SK-N-SH treated with all-trans-retinoic acid at 6 μM for 48 hours (cell line): Measurements from ENCODE around the gene ETF1.

Experiments
- ATAC-seq: fragments of 200-7000 bp; cut with Tn5 transposase; 3 replicates; pipeline ENCODE4 v1.9.1; 2020; ENCODE audit warnings: mild to moderate bottlenecking, moderate library complexity
- ARNTL ChIP-seq: fragments of 450-650 bp; formaldehyde crosslinking; IDR thresholded peaks from 2 replicates; pipeline ENCODE4 v1.5.0; 2020; ENCODE audit warnings: low read depth, mild to moderate bottlenecking, moderate library complexity, borderline replicate concordance
- BACH2 ChIP-seq: fragments of 250-450 bp; sonication (Bioruptor Pico); IDR thresholded peaks from 2 replicates; pipeline ENCODE4 v1.9.0; 2021; ENCODE audit warnings: mild to moderate bottlenecking, borderline replicate concordance
- CREB5 ChIP-seq: fragments of 250-450 bp; sonication (Bioruptor Pico); IDR thresholded peaks from 2 replicates; pipeline ENCODE4 v1.5.1; 2020; ENCODE audit warnings: low read depth, mild to moderate bottlenecking, moderate library complexity
- CSDC2 ChIP-seq: fragments of 250-450 bp; sonication (Bioruptor Pico); IDR thresholded peaks from 2 replicates; pipeline ENCODE4 v1.5.0; 2020; ENCODE audit warnings: mild to moderate bottlenecking, moderate library complexity
- ESRRG ChIP-seq: fragments of 250-450 bp; sonication (Bioruptor Pico); IDR thresholded peaks from 2 replicates; pipeline ENCODE4 v1.6.1; 2021; ENCODE audit warnings: mild to moderate bottlenecking
- GLIS3 ChIP-seq: fragments of 250-450 bp; sonication (Bioruptor Pico); IDR thresholded peaks from 2 replicates; pipeline ENCODE4 v1.5.0; 2020; ENCODE audit warnings: mild to moderate bottlenecking, moderate library complexity
- ISL1 ChIP-seq: fragments of 250-450 bp; sonication (Bioruptor Pico); IDR thresholded peaks from 2 replicates; pipeline ENCODE4 v2.1.2; 2022; ENCODE audit warnings: mild to moderate bottlenecking, moderate library complexity
- OSR1 ChIP-seq: fragments of 250-450 bp; sonication (Bioruptor Pico); IDR thresholded peaks from 2 replicates; pipeline ENCODE4 v1.8.0; 2022; ENCODE audit warnings: moderate library complexity, mild to moderate bottlenecking, inconsistent platforms
- PATZ1 ChIP-seq: fragments of 250-450 bp; sonication (Bioruptor Pico); IDR thresholded peaks from 2 replicates; pipeline ENCODE4 v1.8.0; 2020; ENCODE audit warnings: mild to moderate bottlenecking, moderate library complexity, borderline replicate concordance
- SNAI2 ChIP-seq: fragments of 250-450 bp; sonication (Bioruptor Pico); IDR thresholded peaks from 2 replicates; pipeline ENCODE4 v1.5.0; 2020; ENCODE audit warnings: mild to moderate bottlenecking, moderate library complexity
- TOX ChIP-seq: fragments of 250-450 bp; sonication (Bioruptor Pico); IDR thresholded peaks from 2 replicates; pipeline ENCODE4 v1.8.0; 2021; ENCODE audit warnings: mild to moderate bottlenecking, moderate library complexity, borderline replicate concordance
- ZC3H10 ChIP-seq: fragments of 250-450 bp; sonication (Bioruptor Pico); IDR thresholded peaks from 2 replicates; pipeline ENCODE4 v1.5.1; 2021; ENCODE audit warnings: mild to moderate bottlenecking, moderate library complexity
- ZFP3 ChIP-seq: fragments of 250-450 bp; sonication (Bioruptor Pico); IDR thresholded peaks from 2 replicates; pipeline ENCODE4 v1.5.0; 2020; ENCODE audit warnings: mild to moderate bottlenecking, moderate library complexity
- ZFP30 ChIP-seq: fragments of 450-650 bp; formaldehyde crosslinking; IDR thresholded peaks from 2 replicates; pipeline ENCODE4 v1.5.0; 2022; ENCODE audit warnings: mild to moderate bottlenecking, moderate library complexity
- ZNF565 ChIP-seq: fragments of 450-650 bp; formaldehyde crosslinking; conservative IDR thresholded peaks from 2 replicates; pipeline ENCODE4 v1.5.0; 2020; ENCODE audit warnings: low read depth, mild to moderate bottlenecking, moderate library complexity
- ZNF70 ChIP-seq: fragments of 450-650 bp; formaldehyde crosslinking; IDR thresholded peaks from 2 replicates; pipeline ENCODE4 v1.5.0; 2020; ENCODE audit warnings: mild to moderate bottlenecking, moderate library complexity
- TF ChIP-seq, protein P1 (sequence below): fragments of 250-450 bp; sonication (Bioruptor Pico); IDR thresholded peaks from 2 replicates; pipeline ENCODE4 v1.5.1; 2021; ENCODE audit warnings: mild to moderate bottlenecking, moderate library complexity
- TF ChIP-seq, protein P2 (sequence below): fragments of 250-450 bp; sonication (Bioruptor Pico); IDR thresholded peaks from 2 replicates; pipeline ENCODE4 v1.8.0; 2021; ENCODE audit warnings: low read depth, mild to moderate bottlenecking, moderate library complexity, borderline replicate concordance

ETF1 gene

DNA sequence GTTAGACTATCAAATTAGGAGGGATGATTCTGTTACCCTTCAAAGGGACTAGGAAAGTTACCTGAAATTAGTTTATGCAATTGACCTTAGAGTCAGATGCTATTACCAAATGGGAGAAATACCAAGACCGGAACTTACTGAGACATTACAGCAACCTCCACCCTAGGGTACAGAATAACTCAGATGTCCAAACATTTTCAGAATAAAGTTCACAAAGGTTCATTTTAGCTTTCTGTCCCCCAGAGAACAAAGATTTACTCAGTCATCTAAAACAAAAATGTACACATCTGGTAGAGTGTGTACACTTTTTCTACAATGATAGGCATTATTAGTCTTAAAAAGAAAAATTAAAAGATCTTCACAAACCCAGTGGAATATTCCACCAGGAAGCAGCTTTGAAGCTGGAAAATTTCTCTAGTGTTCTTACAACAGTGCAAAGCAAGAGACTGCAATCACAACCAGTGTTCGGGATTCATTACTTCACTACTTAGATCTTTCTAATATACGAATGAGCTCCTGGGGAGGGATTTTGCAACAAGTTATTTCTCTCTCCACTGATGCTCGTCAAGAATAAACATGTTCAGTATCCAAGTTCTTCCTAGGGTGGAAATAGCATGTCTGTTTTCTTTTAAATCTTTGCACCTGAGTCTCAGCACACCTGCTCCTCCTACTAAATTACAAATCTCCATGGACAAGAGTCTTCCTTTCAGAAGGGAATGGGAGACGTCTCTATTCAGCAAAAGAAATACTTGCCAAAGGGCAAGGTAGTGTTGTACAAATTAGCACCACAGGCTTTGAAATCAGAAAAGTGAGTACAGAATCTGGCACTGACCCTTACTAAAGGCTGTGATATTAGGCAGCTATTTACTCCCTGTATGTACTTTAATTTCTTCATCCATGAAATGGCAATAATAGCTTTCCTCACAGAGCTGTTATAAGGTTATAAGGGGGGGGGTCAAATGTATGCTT lies 8.8 kb downstream of the ETF1 start:
- ATAC-seq, result no peak
- TF ChIP-seq, protein P1, sequence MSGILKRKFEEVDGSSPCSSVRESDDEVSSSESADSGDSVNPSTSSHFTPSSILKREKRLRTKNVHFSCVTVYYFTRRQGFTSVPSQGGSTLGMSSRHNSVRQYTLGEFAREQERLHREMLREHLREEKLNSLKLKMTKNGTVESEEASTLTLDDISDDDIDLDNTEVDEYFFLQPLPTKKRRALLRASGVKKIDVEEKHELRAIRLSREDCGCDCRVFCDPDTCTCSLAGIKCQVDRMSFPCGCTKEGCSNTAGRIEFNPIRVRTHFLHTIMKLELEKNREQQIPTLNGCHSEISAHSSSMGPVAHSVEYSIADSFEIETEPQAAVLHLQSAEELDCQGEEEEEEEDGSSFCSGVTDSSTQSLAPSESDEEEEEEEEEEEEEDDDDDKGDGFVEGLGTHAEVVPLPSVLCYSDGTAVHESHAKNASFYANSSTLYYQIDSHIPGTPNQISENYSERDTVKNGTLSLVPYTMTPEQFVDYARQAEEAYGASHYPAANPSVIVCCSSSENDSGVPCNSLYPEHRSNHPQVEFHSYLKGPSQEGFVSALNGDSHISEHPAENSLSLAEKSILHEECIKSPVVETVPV, result no peak
- TF ChIP-seq GLIS3 (CRISPR knock-in tag) (no peak), TOX (CRISPR knock-in tag) (no peak), CSDC2 (CRISPR knock-in tag) (no peak), ESRRG (no peak), PATZ1 (CRISPR knock-in tag) (no peak), BACH2 (no peak), ZNF70 (no peak)
- TF ChIP-seq, protein P2, sequence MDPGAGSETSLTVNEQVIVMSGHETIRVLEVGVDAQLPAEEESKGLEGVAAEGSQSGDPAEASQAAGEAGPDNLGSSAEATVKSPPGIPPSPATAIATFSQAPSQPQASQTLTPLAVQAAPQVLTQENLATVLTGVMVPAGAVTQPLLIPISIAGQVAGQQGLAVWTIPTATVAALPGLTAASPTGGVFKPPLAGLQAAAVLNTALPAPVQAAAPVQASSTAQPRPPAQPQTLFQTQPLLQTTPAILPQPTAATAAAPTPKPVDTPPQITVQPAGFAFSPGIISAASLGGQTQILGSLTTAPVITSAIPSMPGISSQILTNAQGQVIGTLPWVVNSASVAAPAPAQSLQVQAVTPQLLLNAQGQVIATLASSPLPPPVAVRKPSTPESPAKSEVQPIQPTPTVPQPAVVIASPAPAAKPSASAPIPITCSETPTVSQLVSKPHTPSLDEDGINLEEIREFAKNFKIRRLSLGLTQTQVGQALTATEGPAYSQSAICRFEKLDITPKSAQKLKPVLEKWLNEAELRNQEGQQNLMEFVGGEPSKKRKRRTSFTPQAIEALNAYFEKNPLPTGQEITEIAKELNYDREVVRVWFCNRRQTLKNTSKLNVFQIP (CRISPR knock-in tag), result no peak

DNA sequence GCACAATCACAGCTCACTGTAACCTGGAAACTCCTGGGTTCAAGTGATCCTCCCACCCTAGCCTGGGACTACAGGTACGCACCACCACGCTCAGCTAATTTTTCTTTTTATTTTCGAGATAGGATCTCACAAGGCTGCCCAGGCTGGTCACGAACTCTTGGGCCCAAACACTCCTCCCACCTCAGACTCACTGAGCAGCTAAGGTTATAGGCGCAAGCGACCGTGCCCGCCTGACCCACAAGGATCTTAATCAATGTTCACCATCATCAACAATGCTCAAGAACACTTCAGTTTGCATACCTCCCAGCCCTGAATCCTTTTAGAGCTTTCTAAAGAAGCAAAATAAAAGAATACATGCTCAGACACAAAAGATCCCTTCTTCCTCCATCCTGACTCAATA lies 13.2 kb downstream of the ETF1 start:
- no peak for ATAC-seq
- TF ChIP-seq, protein P1, result no peak
- TF ChIP-seq ZC3H10 (CRISPR knock-in tag) (no peak), ISL1 (CRISPR knock-in tag) (no peak), ZNF70 (no peak), ZFP30 (no peak), CREB5 (CRISPR knock-in tag) (no peak), ESRRG (no peak), SNAI2 (CRISPR knock-in tag) (no peak), ARNTL (CRISPR knock-in tag) (no peak), TOX (CRISPR knock-in tag) (no peak)

DNA sequence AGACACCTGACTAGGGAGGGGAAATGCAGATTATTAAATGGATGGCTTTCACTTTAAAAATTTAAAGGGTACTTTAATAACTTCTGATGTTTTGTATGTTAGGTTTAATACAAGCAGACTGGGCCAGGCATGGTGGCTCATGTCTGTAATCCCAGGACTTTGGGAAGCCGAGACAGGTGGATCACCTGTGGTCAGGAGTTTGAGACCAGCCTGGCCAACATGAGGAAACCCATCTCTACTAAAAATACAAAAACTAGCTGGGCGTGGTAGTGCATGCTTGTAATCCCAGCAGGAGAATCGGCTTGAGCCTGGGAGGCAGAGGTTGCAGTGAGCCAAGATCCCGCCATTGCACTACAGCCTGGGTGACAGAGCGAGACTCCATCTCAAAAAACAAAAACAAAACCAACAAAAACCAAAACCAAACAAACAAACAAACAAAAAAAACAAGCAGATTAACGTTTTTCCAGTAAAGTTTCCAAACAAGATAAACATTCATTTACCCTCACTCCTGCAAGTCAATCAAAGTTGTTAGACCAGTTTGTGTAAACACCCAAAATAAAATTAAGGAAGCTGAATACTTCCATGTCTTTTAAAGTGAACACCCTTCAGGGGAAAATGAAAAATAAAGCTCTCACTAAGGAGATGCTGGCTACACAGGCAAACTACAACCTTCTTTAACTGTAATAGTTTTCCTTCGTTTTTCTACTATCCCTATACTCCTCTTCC lies 14.1 kb downstream of the ETF1 start:
- TF ChIP-seq, protein P1, result no peak
- TF ChIP-seq OSR1 (CRISPR knock-in tag), result no peak
- TF ChIP-seq ARNTL (CRISPR knock-in tag), result no peak
- no peak for TF ChIP-seq ESRRG
- TF ChIP-seq, protein P2 (CRISPR knock-in tag), result no peak
- TF ChIP-seq CREB5 (CRISPR knock-in tag), result no peak
- no peak for TF ChIP-seq ZNF565 (CRISPR knock-in tag)
- no peak for TF ChIP-seq PATZ1 (CRISPR knock-in tag)
- no peak for TF ChIP-seq GLIS3 (CRISPR knock-in tag)
- no peak for TF ChIP-seq BACH2
- no peak for TF ChIP-seq SNAI2 (CRISPR knock-in tag)
- TF ChIP-seq ZFP3 (CRISPR knock-in tag), result no peak
- ATAC-seq, result no peak
